ENCODE data around the gene TSHZ1. TPM values are rescaled to one million over a fixed set of nuclear protein-coding genes. Genes with fewer than 3 reads are reported as not detected.

The TSHZ1 gene
- total and polyA plus RNA-seq, 2 of the 8 experiments (the other 6 are each of a cell fraction or from before 2014, with no cell fraction given), result 0.03 to 0.32 TPM

GRCh38 chr18:75283731-75284130 lies 73.1 kb downstream of the TSHZ1 start (continued):
- TF ChIP-seq CHD7 (IDR thresholded peaks at IDR 0.05; ENCODE audit: insufficient replicate concordance, low read length), result no peak
- TF ChIP-seq EZH2 (IDR thresholded peaks at IDR 0.05; ENCODE audit: low read depth, low read length, severe bottlenecking), result no peak
- no peak for TF ChIP-seq TCF12 (IDR thresholded peaks at IDR 0.05; ENCODE audit: low read depth, low read length)
- TF ChIP-seq SAP30 (IDR thresholded peaks at IDR 0.05; ENCODE audit: insufficient read depth, insufficient replicate concordance, low read length), result no peak
- no peak for TF ChIP-seq RFX5 (IDR thresholded peaks at IDR 0.05; ENCODE audit: borderline replicate concordance, low read depth, low read length)
- TF ChIP-seq JUND (IDR thresholded peaks at IDR 0.05; ENCODE audit: low read length), result no peak
- TF ChIP-seq MAX (IDR thresholded peaks at IDR 0.05), result no peak
- TF ChIP-seq CTBP2 (IDR thresholded peaks at IDR 0.05; ENCODE audit: borderline replicate concordance, insufficient read depth, insufficient read length, low read length), result no peak
